Gastroesophageal sphincter (tissue), 4 donors: ENCODE results near the gene MPST. TPM values are rescaled to one million over a fixed set of nuclear protein-coding genes. Genes with fewer than 3 reads are reported as not detected.

Source experiments
- ATAC-seq: fragments of 150-250 bp; one replicate; pipeline ENCODE4 v1.9.1; 2016; ENCODE audit warnings: mild to moderate bottlenecking, moderate library complexity
- H3K27ac ChIP-seq, 4 donors: fragments of 200-600 bp; sonication (generic) in 3 of 4; 1 replicate in 3 of 4; 2 replicates in 1 of 4; pipeline ENCODE4 v1.5.1; 2016 to 2019
- H3K27me3 ChIP-seq: fragments of 200-600 bp; sonication (generic); one replicate; pipeline ENCODE4 v1.5.1; 2019
- H3K36me3 ChIP-seq, 2 donors: fragments of 200-600 bp; sonication (generic); one replicate each; pipeline ENCODE4 v1.5.1; 2019; ENCODE audit warnings: control low read depth in 1 of 2
- H3K4me1 ChIP-seq, 3 donors: fragments of 200-600 bp; sonication (generic); 1 replicate in 2 of 3; 2 replicates in 1 of 3; pipeline ENCODE4 v1.5.1; 2016 to 2019; ENCODE audit warnings: control low read depth in 2 of 3
- H3K4me3 ChIP-seq, 2 donors: fragments of 200-600 bp; sonication (generic); one replicate each; pipeline ENCODE4 v1.5.1; 2019; ENCODE audit warnings: mild to moderate bottlenecking in 1 of 2, moderate library complexity in 1 of 2
- H3K9me3 ChIP-seq, 3 donors: fragments of 200-600 bp; sonication (generic); one replicate each; pipeline ENCODE4 v1.5.1; 2017 to 2019; ENCODE audit warnings: control low read depth in 2 of 3
- EP300 ChIP-seq: sonication (generic); formaldehyde crosslinking; IDR thresholded peaks from one replicate; pipeline ENCODE4 v1.6.1; 2017; ENCODE audit warnings: antibody characterized with exemption, mild to moderate bottlenecking
- POLR2A ChIP-seq, 2 donors: fragments of 450-650 bp; IDR thresholded peaks; one replicate each; pipeline ENCODE4 v1.6.1; 2017; ENCODE audit warnings: antibody characterized with exemption in 2 of 2, mild to moderate bottlenecking in 2 of 2, moderate library complexity in 1 of 2
- POLR2AphosphoS5 ChIP-seq: sonication (generic); formaldehyde crosslinking; IDR thresholded peaks from one replicate; pipeline ENCODE4 v1.6.1; 2017; ENCODE audit warnings: antibody characterized with exemption
- WGBS, 2 donors: methylation state at CpG; one replicate each; pipeline ENCODE4 v1.1.5; 2018; ENCODE audit warnings: low coverage in 1 of 2; 5-methylcytosine and 5-hydroxymethylcytosine counted together
- total RNA-seq, 4 donors: library from RNA; depleted of rRNA; stranded (reverse); fragments of >200 nt; gene quantifications; one replicate each; pipeline ENCODE4 v1.1.0, GENCODE V29; 2016
- TF ChIP-seq, protein P1 (sequence below), 4 experiments: fragments of 200-600 bp in 2 of 4; fragments of 450-650 bp in 2 of 4; sonication (generic) in 1 of 4; IDR thresholded peaks; one replicate each; pipeline ENCODE4 v1.5.1; 2017 to 2019; ENCODE audit warnings: antibody characterized with exemption in 4 of 4, mild to moderate bottlenecking in 2 of 4, moderate library complexity in 2 of 4

The MPST gene
- total RNA-seq, 4 donors from 2014 or later = 102 to 144 (median 113) TPM

DNA sequence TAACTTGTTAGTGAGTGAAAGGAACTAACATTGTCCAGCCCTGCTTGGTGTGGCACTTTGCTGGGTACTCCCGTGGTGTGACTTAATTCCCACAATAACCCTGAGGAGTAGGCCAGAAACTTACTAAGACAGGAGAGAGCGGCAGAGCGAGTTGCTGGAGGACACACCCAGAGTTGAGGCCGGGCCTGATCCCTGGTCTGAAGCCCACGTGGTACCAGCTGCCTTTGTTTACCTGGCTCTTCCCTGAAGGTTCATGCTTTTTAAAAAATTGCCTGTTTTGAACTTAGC lies 594 bp downstream of the MPST start:
- Histone ChIP-seq H3K9me3 (no peaks in the 10 kb centered on the region), H3K36me3 (peaks cover 0 to 41% of the 10 kb centered on the region in 2 donors), H3K4me3 (peak overlapping the region; percentile 93 to 96), H3K4me1 (peaks cover 0 to 76% (median 34%) of the 10 kb centered on the region in 3 donors), H3K27ac (peak overlapping the region; percentile 81 to 96 (median 94)), H3K27me3 (no peaks in the 10 kb centered on the region)
- peak; percentile 28 for ATAC-seq
- 0% methylated on average over 5 of the region's 5 CpGs; no CpG with 5 or more reads in 1 of the 2 donors for WGBS, 2 donors
- TF ChIP-seq POLR2AphosphoS5 (peak; percentile 1), POLR2A (IDR thresholded peaks at IDR 0.05) (no peak)

DNA sequence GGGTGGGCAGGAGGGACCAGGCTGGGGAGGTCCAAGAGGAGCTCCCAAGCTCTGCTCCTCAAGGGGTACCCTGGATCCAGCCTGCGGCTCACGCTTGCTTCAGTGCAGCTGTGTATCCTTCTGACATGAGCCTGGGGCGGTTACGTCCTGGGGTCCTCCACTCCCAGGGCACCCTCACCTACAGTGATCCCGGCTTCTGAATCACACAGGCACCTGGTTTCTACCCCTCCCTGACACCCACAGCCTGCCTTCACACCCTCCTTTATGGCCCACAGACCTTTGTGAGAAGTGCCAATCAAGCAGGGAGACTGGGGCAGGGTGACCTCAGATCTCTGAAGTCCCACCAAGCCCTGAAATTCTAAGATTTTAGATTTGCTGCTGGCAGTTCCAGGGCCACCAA lies 1.5 kb downstream of the MPST start:
- TF ChIP-seq EP300 = no peak
- TF ChIP-seq, protein P1, sequence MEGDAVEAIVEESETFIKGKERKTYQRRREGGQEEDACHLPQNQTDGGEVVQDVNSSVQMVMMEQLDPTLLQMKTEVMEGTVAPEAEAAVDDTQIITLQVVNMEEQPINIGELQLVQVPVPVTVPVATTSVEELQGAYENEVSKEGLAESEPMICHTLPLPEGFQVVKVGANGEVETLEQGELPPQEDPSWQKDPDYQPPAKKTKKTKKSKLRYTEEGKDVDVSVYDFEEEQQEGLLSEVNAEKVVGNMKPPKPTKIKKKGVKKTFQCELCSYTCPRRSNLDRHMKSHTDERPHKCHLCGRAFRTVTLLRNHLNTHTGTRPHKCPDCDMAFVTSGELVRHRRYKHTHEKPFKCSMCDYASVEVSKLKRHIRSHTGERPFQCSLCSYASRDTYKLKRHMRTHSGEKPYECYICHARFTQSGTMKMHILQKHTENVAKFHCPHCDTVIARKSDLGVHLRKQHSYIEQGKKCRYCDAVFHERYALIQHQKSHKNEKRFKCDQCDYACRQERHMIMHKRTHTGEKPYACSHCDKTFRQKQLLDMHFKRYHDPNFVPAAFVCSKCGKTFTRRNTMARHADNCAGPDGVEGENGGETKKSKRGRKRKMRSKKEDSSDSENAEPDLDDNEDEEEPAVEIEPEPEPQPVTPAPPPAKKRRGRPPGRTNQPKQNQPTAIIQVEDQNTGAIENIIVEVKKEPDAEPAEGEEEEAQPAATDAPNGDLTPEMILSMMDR (IDR thresholded peaks at IDR 0.05) = no peak
- TF ChIP-seq POLR2A (IDR thresholded peaks at IDR 0.05) = no peak
- TF ChIP-seq POLR2AphosphoS5 = no peak
- Histone ChIP-seq H3K27ac (peak overlapping the region in 2 of 4 donors; percentile 95 to 96), H3K4me3 (peak overlapping the region in 1 of 2 donors; percentile 93), H3K27me3 (no peaks in the 10 kb centered on the region), H3K9me3 (no peaks in the 10 kb centered on the region), H3K4me1 (peaks cover 0 to 74% (median 34%) of the 10 kb centered on the region in 3 donors), H3K36me3 (peaks cover 0 to 50% of the 10 kb centered on the region in 2 donors)
- WGBS, 2 donors = 89 to 90% methylated on average over 2 to 3 of the region's 5 CpGs
- ATAC-seq = no peak

DNA sequence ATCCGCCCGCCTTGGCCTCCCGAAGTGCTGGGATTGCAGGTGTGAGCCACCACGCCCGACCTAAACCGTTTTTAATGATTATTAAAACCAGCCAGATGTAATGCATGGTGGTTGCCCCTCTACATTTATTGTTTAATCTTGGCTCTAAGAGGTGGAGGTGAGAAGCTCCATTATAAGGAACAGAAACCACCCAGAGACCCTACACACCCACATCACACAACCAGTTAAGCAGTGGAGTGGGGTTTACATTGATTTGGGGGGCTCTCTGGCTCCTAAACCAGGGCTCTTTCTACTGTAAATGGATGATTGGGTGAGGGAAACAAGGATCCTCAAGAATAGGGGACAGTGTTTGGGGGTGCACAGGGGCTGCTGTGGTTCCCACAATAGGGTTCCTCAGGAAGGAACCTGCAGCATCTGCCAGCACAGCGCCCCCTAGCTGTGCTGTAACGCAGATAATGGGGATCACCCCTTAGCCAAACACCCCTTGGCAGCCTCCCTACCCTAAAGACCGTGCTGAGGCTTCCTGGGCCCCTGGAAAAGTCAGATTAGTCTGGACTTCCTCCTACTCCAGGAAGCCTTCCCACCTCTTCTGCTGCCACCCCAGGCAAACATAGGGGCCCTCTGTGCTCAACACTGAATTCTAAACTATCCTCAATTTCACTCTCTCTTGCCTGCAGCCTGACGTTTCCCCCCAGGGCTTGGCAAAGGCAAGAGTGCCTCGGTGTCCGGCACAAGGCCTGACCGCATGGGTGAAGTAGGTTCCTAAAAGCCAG lies 2.4 kb downstream of the MPST start:
- H3K27me3 ChIP-seq = no peaks in the 10 kb centered on the region
- H3K4me3 ChIP-seq = no peak overlapping the region
- ATAC-seq = no peak
- H3K27ac ChIP-seq = peak overlapping the region in 1 of 4 donors; percentile 22
- H3K4me1 ChIP-seq = peaks cover 0 to 66% (median 30%) of the 10 kb centered on the region in 3 donors
- 65 to 100% methylated on average over 6 to 12 of the region's 13 CpGs for WGBS, 2 donors
- TF ChIP-seq, protein P1 (IDR thresholded peaks at IDR 0.05) = peak in 3 of 4 experiments; percentile 43 to 73 (median 46)
- no peak for TF ChIP-seq POLR2A (IDR thresholded peaks at IDR 0.05)
- no peaks in the 10 kb centered on the region for H3K9me3 ChIP-seq
- H3K36me3 ChIP-seq = peaks cover 0 to 50% of the 10 kb centered on the region in 2 donors

DNA sequence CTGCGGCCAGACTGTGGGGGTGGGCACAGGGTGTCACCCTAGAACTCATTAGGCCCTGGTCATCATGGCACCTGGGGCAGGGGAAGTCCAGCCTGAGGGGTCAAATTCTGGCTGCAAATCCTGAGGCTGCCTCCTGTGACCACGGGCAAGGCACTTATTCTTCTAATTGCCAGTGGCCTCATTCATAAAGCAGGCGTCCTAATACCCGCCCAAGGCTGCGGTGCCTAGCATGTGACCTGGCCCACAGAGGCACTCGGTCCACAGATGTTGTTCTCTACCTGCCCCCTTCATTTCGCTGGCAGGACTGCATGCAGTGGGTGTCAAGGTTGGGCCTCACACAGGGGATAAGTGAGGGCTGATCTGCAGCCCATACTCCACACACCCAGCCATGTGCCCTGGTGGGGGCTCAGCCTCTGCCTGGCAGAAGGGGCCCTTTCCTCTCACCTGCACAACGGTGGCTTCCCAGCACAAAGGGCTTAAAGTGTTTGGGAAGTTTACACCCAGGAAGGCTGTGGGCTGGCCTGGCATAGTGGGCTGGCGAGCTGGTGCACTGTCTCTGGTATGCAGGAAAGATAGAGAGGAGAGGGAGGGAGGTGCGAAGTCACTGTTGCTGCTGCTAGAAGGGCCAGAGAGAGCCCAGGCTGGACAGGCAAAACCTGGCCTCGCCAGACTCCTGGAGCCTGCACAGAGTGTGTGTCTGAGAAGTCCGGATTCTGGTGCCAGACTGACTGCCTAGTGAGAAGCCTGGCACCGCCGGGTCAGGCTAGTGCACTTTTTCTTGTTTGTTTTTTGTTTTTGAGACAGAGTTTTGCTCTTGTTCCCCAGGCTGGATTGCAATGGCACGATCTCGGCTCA lies 3.2 kb downstream of the MPST start:
- H3K4me3 ChIP-seq = no peak overlapping the region
- no peaks in the 10 kb centered on the region for H3K9me3 ChIP-seq
- no peak for TF ChIP-seq EP300
- TF ChIP-seq POLR2A (IDR thresholded peaks at IDR 0.05) = no peak
- TF ChIP-seq POLR2AphosphoS5 = no peak
- TF ChIP-seq, protein P1 (IDR thresholded peaks at IDR 0.05) = no peak
- no peak overlapping the region for H3K27ac ChIP-seq
- peaks cover 0 to 57% (median 22%) of the 10 kb centered on the region in 3 donors for H3K4me1 ChIP-seq
- no peaks in the 10 kb centered on the region for H3K27me3 ChIP-seq
- 92 to 95% methylated on average over 2 to 4 of the region's 16 CpGs for WGBS, 2 donors
- H3K36me3 ChIP-seq = peaks cover 0 to 51% of the 10 kb centered on the region in 2 donors
- no peak for ATAC-seq

DNA sequence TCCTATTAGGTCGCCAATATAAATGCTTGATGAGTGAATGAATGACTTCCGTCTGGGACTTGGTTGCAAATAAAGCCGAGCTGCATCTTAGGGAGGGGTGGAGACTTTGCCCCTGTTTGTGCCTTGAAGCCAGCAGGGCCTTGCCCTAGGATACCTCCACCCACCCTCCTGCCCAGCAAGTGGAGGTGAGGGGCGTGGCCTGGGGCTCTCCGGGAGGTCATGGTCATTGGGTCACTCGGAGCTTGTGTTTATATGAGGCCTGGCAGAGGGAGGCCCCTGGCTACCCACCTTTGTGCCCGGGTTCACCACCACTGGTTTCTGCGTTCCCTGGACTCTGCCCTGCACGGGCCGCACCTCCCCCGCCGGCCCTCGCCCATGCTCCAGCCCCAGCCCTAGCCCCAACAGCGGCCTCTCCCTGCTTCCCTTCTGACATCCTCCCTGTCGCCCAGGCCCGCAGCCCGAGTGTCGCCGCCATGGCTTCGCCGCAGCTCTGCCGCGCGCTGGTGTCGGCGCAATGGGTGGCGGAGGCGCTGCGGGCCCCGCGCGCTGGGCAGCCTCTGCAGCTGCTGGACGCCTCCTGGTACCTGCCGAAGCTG lies 4.3 kb downstream of the MPST start:
- H3K27me3 ChIP-seq = no peaks in the 10 kb centered on the region
- H3K4me1 ChIP-seq = peaks cover 0 to 46% (median 13%) of the 10 kb centered on the region in 3 donors
- TF ChIP-seq, protein P1 (IDR thresholded peaks at IDR 0.05) = no peak
- TF ChIP-seq POLR2AphosphoS5 = no peak
- no peak for TF ChIP-seq POLR2A (IDR thresholded peaks at IDR 0.05)
- no peak for TF ChIP-seq EP300
- no peak overlapping the region for H3K27ac ChIP-seq
- no peaks in the 10 kb centered on the region for H3K9me3 ChIP-seq
- ATAC-seq = no peak
- H3K4me3 ChIP-seq = no peak overlapping the region
- H3K36me3 ChIP-seq = peaks cover 0 to 57% of the 10 kb centered on the region in 2 donors
- WGBS, 2 donors = 88% methylated on average over 11 of the region's 34 CpGs; no CpG with 5 or more reads in 1 of the 2 donors
